Measurements from ENCODE around the gene PWWP2A. TPM values are rescaled to one million over a fixed set of nuclear protein-coding genes. Genes with fewer than 3 reads are reported as not detected.

PWWP2A gene
- polyA plus RNA-seq, 1 of the 3 experiments (the other 2 are of a cell fraction): 5.7 TPM

DNA sequence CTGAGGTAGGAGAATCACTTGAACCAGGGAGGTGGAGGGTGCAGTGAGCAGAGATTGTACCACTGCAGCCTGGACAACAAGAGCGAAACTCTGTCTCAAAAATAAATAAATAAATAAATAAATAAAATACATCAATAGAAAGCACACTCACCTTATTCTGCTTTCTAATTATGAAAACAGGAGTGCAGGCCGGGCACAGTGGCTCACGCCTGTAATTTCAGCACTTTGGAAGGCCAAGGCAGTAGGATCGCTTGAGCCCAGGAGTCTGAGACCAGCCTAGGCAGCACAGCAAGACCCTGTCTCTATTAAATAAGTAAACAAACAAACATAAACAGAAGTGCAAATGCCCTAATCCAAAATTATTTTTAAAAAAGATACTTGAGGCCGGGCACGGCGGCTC lies 2.3 kb downstream of the PWWP2A start:
- Histone ChIP-seq H4K20me1 (ENCODE audit: insufficient read depth) (peaks cover 4% of the 10 kb centered on the region; the same call in 1 of the 2 replicates), H3K4me3 (ENCODE audit: low read depth in 2 of 2, low read length in 1 of 2) (no peak overlapping the region), H3K4me2 (peak overlapping the region; percentile 93; the same call in 1 of the 2 replicates), H3K36me3 (replicated peaks in 1 of 2; ENCODE audit: control insufficient read depth in 1 of 2, insufficient read depth in 2 of 2, low read length in 1 of 2) (peaks cover 10 to 39% of the 10 kb centered on the region in 2 experiments), H3K9me2 (no peaks in the 10 kb centered on the region), H3F3A (replicated peaks; ENCODE audit: insufficient read depth) (peaks cover 12% of the 10 kb centered on the region), H3K4me1 (ENCODE audit: control insufficient read depth in 1 of 2, insufficient read depth in 2 of 2, low read depth in 1 of 2, low read length in 1 of 2) (peaks cover 0 to 4% of the 10 kb centered on the region in 2 experiments; a peak in 2 of 4 replicates), H3K9ac (no peak overlapping the region), H3K27ac (ENCODE audit: low read depth in 2 of 2, low read length in 1 of 2) (no peak overlapping the region), H3K79me2 (ENCODE audit: insufficient read depth) (peaks cover 69% of the 10 kb centered on the region), H3K9me3 (no peaks in the 10 kb centered on the region), H2AFZ (ENCODE audit: low read depth) (no peak overlapping the region), H3K27me3 (ENCODE audit: insufficient read depth) (no peaks in the 10 kb centered on the region)
- no peak for DNase-seq
- 99% methylated on average over 7 of the region's 7 CpGs for WGBS (ENCODE audit: low lambda C conversion rate)
- POLR2A ChIA-PET: interaction anchor here (1.4 kb wide), 1 partner anchor 49 kb away, joined by 4 read pairs; no protein-coding TSS in a partner anchor
- CTCF ChIA-PET: no interaction called here
- no peak for TF ChIP-seq EP300 (IDR thresholded peaks at IDR 0.05; ENCODE audit: borderline replicate concordance in 1 of 2, low read depth in 1 of 2, low read length in 1 of 2)
- TF ChIP-seq, protein P1, sequence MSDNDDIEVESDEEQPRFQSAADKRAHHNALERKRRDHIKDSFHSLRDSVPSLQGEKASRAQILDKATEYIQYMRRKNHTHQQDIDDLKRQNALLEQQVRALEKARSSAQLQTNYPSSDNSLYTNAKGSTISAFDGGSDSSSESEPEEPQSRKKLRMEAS (IDR thresholded peaks at IDR 0.05; ENCODE audit: low read depth): no peak
- no peak for TF ChIP-seq GABPA (IDR thresholded peaks at IDR 0.05; ENCODE audit: low read depth)
- TF ChIP-seq ZBTB33 (IDR thresholded peaks at IDR 0.05; ENCODE audit: borderline replicate concordance, low read depth): no peak
- TF ChIP-seq MEF2A (IDR thresholded peaks at IDR 0.05; ENCODE audit: borderline replicate concordance, low read depth): no peak
- TF ChIP-seq NRF1 (IDR thresholded peaks at IDR 0.05; ENCODE audit: low read depth, low read length): no peak
- no peak for TF ChIP-seq PBX3 (IDR thresholded peaks at IDR 0.05)
- no peak for TF ChIP-seq USF2 (IDR thresholded peaks at IDR 0.05; ENCODE audit: borderline replicate concordance, low read depth, low read length)
- TF ChIP-seq EZH2phosphoT487 (IDR thresholded peaks at IDR 0.05; ENCODE audit: borderline replicate concordance, low read depth): no peak

DNA sequence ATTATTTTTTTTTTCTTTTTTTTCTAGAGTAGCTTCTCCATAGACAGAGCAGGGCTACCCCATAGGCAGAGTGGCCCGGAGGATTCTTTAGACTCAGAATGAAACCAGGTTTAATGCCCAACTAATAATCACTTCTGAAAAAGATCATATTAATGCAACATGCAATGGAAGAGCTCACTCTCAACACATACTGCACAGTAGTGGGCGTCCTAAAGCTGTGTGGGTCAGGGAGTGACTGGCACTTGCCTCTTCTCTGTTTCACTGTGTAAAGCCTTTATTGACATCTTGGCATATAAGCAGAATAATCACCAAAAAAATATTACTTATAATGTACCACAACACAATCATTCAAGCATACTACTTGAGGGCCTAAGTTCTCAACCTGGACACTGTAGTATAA lies 11.1 kb downstream of the PWWP2A start:
- POLR2A ChIA-PET: interaction anchor here (1.4 kb wide), 1 partner anchor 11 kb away, joined by 5 read pairs; the partner anchor contains the start of gene PWWP2A
- Histone ChIP-seq H3K4me1 (ENCODE audit: control insufficient read depth in 1 of 2, insufficient read depth in 2 of 2, low read depth in 1 of 2, low read length in 1 of 2) (peaks cover 0 to 7% of the 10 kb centered on the region in 2 experiments; a peak in 2 of 4 replicates), H3K36me3 (replicated peaks in 1 of 2; ENCODE audit: control insufficient read depth in 1 of 2, insufficient read depth in 2 of 2, low read length in 1 of 2) (peaks cover 2 to 58% of the 10 kb centered on the region in 2 experiments), H3K4me2 (no peak overlapping the region), H2AFZ (ENCODE audit: low read depth) (no peak overlapping the region), H3K27me3 (ENCODE audit: insufficient read depth) (no peaks in the 10 kb centered on the region), H3K9me2 (no peaks in the 10 kb centered on the region), H3K27ac (ENCODE audit: low read depth in 2 of 2, low read length in 1 of 2) (no peak overlapping the region), H3K4me3 (ENCODE audit: low read depth in 2 of 2, low read length in 1 of 2) (no peak overlapping the region), H3F3A (replicated peaks; ENCODE audit: insufficient read depth) (peaks cover 3% of the 10 kb centered on the region), H3K9me3 (no peaks in the 10 kb centered on the region), H3K79me2 (ENCODE audit: insufficient read depth) (peaks cover 93% of the 10 kb centered on the region), H4K20me1 (ENCODE audit: insufficient read depth) (no peaks in the 10 kb centered on the region), H3K9ac (no peak overlapping the region)
- no peak for DNase-seq
- CTCF ChIA-PET: interaction anchor here (1.2 kb wide), 1 partner anchor 42 kb away, joined by 3 read pairs; no protein-coding TSS in a partner anchor
- TF ChIP-seq YY1 (IDR thresholded peaks at IDR 0.05; ENCODE audit: low read depth): no peak
- no peak for TF ChIP-seq RAD21 (IDR thresholded peaks at IDR 0.05; ENCODE audit: low read length)
- no peak for TF ChIP-seq POLR2AphosphoS5 (IDR thresholded peaks at IDR 0.05; ENCODE audit: low read depth, low read length)
- no peak for TF ChIP-seq TEAD4 (IDR thresholded peaks at IDR 0.05; ENCODE audit: borderline replicate concordance, insufficient read depth)
- 98% methylated on average over 2 of the region's 2 CpGs for WGBS (ENCODE audit: low lambda C conversion rate)
